Hematopoietic multipotent progenitor cell treated with erythropoietin and hydrocortisone succinate and interleukin-3 and kit ligand, for 8 days (in vitro differentiated cells): ENCODE data around the gene IL1RL1.

Experiments
- DNase-seq: peaks from one replicate; pipeline ENCODE4 v3.0.0-alpha.2; 2015

Gene IL1RL1

DNA sequence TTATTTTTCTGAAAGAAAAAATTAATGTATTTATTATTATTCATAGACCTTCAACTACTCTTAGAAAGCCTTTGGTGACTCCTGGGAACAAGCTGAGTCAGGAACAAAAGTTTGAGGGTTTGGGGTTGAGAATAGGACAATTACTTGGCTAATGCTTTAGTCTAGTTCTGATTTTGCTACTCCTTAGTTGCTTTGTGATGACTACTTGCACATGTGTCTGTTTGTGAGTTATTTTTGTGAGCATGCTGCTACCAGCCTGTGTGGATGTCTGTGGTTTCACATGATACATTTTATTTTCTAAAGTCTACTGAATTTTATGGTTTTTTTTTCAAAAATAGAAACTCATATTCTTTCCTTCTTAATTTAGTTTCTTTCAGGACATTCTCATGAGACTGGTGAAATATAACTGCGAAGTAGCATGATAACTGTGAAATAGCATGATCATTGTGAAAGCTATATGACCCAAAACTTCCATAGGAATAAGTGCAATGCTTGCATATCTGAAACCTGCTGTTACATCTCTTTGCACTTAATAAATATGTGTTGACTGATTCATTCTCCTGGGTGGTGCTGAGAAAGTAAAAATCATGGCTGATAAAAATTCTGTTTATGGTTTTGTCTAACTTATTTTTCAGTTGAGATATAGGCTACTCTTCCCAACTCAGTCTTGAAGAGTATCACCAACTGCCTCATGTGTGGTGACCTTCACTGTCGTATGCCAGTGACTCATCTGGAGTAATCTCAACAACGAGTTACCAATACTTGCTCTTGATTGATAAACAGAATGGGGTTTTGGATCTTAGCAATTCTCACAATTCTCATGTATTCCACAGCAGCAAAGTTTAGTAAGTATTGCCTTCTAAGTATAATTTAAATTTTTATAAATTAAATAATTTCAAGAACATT lies 26.4 kb downstream of the IL1RL1 start:
- DNase-seq: peak; percentile 58

GRCh38 chr2:102340778-102341177 lies 29.4 kb downstream of the IL1RL1 start:
- DNase-seq: peak; percentile 19

GRCh38 chr2:102342888-102343287 lies 31.5 kb downstream of the IL1RL1 start:
- no peak for DNase-seq

DNA sequence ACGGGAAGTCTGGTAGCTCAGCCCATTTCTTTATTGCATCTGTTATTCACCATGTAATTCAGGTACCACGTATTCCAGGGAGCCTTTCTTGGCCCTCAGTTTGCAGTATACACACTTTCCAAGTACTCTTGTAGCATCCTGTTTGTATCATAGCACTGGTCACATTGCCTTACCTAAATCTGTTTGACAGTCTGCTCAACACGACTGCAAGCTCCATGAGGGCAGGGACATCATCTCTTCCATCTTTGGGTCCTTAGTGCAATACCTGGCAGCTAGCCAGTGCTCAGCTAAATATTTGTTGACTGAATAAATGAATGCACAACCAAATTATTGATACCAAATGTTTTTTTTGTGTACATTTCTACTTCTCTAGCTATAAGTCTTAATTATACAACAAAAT lies 33.0 kb downstream of the IL1RL1 start:
- no peak for DNase-seq

DNA sequence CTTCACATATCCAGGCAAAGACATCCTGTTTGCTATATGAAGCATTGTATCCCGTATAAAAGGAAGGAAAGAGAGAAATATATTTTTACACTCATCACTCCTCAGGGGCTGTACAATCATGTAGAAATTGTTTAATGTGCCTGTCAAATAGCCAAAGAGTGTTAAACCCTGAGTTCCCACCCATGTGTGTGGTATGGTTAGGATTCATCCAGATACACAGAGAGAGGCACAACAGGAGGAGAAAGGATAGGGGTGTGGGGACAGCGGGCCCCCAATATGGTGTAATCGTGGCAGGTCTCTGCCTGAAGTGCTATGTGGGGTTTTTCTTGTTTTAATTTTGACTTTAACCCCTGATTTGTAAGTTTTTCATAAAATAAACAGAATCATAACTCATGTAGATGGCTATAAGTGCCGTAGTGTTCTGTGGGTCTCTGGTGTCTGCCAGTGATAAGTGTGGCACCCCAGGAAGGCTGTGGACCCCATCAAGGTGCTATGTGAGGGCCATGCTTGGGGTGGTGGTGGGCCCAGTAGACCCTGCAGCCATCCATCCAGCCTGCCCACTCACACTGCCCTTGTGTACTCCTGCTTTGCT lies 34.1 kb downstream of the IL1RL1 start:
- DNase-seq: no peak

DNA sequence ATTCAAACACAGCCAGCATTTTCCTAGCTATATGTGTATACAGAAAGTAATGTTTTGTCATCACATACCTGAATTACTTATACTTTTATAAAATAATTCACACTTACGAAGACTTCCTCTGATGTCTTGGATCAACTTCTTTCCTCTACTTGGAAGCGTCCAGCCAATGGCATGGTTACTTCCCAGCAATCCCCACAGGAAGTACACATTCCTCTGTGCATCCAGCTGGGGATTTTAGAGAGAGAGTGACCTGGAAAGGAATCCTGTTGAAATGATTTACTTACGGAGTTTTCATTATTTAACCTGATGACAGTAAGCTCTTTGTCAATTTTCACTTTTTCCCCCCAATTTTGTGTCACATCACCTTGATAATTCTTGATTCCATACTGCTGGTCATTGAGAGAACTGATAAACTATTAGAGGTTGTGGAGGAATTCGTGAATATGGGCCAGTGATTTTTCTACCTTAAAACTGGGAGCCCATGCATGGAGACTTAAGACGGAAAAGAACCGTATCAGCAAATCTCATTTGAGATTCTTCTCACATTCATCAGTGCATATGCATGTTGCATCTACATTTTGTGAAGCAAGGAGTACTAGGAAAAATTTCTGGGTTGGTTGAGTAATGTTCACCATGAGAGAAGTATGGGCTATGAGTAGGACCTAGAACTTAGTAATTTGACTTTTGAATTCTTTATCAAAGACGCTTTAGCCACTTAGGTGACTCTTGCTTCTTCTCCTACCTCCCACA lies 35.2 kb downstream of the IL1RL1 start:
- no peak for DNase-seq

DNA sequence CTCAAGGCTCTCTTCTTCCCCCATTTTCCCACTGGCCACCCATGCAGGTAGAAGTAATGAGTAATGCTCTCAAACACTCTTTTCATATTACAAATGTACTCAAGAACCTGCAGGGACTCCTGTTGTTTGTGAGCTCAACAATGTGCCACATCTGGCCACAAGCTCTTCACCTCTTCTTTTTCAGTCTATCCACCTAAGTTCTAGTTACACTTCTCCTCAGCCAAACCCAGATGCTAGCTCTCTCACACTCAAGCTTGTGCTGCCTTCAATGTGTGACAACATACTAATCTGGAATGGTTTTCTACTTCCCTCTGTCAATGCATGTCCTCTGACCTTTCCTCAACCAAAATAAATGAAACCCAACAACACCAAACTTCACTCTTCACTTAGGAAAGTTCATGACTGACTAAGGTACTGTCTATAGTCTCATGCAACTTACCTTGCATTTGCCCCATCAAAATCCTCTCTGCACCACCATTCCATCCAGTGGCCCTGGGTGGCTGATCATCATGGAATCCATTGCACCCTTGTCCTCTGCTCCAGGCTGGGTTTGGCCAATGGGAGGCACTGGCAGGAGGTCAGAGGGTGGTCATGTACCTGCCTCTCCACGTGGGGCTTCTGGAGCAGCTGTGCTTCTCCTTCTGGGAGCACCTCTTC lies 38.9 kb downstream of the IL1RL1 start:
- DNase-seq: no peak

GRCh38 chr2:102355526-102356380 lies 44.4 kb downstream of the IL1RL1 start, which contains the start of gene IL18R1:
Gene IL18R1, plus strand, starts transcription at chr2:102355796. Its CDS starts 6,865 bp downstream, at chr2:102362661.
- DNase-seq: peak; percentile 55

GRCh38 chr2:102356381-102356712 lies 45.0 kb downstream of the IL1RL1 start:
- no peak for DNase-seq

GRCh38 chr2:102356741-102357140 lies 45.4 kb downstream of the IL1RL1 start:
- DNase-seq: no peak

DNA sequence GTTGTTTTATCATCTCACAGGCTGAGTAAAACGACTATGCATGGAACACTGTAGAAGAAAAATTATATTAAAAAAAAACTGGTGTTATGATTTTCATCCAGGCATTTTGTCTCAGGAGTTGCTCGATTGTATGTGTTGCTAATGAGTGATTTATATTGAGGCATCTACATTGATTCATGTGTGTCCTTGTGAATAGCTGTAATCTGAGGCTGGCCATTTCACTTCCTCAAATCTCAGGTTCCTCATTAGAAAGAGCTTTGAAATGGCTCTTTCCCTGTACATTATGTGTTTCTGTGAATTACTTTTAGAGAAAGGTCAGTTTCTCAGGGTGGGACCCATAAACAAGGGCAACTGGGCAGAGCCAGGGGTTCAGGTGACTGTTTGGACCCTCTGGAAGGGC lies 46.6 kb downstream of the IL1RL1 start:
- no peak for DNase-seq

GRCh38 chr2:102358496-102358895 lies 47.1 kb downstream of the IL1RL1 start:
- no peak for DNase-seq

DNA sequence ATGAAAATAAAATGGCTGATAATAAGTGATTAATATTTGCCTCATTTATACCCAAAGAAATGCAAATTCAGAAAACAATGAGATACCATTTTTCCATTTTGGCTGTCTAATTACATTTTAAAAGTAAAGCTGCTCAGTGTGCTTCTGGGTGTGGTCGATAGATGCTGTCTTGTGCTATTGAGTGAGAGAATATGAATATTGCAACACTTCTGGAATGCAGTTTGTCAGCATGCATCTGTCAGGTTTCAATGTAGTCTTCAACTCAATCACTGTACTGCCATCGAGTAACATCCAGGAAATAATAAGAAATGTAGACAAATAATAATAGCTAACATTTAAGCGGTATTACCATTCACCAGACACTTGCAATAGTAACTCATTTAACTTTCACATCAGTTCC lies 48.2 kb downstream of the IL1RL1 start:
- DNase-seq: no peak

GRCh38 chr2:102361632-102362241 lies 50.4 kb downstream of the IL1RL1 start:
- DNase-seq: no peak

GRCh38 chr2:102365763-102366162 lies 54.4 kb downstream of the IL1RL1 start:
- DNase-seq: no peak

DNA sequence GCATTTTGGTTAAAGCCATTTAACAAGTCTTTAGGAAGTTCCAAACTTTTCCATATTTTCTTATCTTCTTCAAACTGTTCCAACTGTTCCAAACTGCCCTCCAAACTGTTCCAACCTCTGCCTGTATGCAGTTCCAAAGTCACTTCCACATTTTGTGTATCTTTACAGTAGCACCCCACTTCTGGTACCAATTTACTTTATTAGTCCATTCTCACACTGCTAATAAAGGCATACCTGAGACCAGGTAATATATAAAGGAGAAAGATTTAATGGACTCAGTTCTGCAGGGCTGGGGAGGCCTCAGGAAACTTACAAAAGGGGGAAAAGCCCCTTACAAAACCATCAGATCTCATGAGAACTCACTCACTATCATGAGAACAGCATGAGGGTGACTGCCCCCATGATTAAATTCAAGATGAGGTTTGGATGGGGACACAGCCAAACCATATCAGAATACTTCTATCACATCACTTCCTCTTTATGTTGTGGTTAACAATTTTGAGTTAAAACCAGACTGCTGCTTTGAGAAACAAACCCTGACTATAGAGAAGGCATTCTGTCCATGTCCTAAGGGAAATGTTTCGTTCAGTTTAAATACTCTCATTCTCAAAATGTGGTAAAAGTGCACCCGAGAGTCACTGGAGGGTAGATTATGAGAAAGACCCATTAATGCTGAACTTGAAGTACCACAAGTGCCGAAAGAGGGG lies 55.2 kb downstream of the IL1RL1 start:
- DNase-seq: no peak

GRCh38 chr2:102367331-102367971 lies 56.1 kb downstream of the IL1RL1 start:
- DNase-seq: no peak

- no peak for DNase-seq
These were observed 57.2 kb downstream of the IL1RL1 start for GRCh38 chr2:102368461-102369109.

DNA sequence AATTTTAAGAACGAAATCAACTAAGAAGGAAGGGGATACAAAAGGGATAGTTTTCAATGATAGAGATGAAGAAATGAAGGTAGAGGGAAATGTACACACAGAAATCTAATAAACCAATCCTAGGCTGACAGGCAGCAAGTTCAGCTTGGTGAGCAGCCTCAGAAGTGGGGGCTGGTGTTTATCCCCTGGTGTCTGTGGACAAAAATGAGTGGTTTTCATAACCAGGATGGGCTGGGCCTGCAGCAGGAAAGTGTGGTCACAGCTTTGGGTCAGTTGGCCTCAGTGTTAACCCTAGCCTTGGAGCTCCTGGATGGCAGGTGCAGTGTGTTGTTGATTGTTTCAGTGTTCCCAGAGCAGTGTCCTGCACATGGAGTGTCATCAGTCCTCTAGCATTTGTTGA lies 58.5 kb downstream of the IL1RL1 start:
- no peak for DNase-seq

DNA sequence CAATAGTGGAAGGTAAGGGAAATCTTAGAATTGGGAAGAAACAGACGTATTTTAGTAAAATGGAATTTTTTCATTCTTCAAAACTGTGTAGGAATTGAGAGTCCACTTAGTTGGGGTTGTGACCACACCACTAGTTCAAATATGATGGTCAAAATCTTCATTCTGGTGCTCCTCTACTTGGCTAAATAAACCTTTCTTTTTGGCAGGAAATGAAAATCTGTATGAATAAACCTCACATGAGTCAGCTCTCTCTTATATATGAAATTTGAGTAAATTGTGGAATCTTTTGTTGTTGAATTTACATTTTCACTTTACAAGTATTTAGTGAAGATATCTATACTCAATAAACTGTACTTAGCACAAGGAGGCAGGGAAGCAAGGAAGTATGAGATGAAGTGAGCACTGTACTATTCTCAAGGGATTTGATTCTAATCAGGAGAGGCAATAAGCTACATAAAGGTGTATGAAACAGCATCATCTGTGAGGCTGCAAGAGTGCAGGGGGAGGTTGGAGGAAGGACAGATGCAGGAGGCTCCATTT lies 64.8 kb downstream of the IL1RL1 start:
- no peak for DNase-seq
